Smooth muscle cell of the umbilical artery (primary cell): Measurements from ENCODE around the gene DNAI4. TPM values are rescaled to one million over a fixed set of nuclear protein-coding genes. Genes with fewer than 3 reads are reported as not detected.

Experiments used
- total RNA-seq: library from RNA; depleted of rRNA; stranded (reverse); fragments of >200 nt; gene quantifications from 2 replicates; pipeline ENCODE4 v1.2.3, GENCODE V29; 2014

The DNAI4 gene, protein sequence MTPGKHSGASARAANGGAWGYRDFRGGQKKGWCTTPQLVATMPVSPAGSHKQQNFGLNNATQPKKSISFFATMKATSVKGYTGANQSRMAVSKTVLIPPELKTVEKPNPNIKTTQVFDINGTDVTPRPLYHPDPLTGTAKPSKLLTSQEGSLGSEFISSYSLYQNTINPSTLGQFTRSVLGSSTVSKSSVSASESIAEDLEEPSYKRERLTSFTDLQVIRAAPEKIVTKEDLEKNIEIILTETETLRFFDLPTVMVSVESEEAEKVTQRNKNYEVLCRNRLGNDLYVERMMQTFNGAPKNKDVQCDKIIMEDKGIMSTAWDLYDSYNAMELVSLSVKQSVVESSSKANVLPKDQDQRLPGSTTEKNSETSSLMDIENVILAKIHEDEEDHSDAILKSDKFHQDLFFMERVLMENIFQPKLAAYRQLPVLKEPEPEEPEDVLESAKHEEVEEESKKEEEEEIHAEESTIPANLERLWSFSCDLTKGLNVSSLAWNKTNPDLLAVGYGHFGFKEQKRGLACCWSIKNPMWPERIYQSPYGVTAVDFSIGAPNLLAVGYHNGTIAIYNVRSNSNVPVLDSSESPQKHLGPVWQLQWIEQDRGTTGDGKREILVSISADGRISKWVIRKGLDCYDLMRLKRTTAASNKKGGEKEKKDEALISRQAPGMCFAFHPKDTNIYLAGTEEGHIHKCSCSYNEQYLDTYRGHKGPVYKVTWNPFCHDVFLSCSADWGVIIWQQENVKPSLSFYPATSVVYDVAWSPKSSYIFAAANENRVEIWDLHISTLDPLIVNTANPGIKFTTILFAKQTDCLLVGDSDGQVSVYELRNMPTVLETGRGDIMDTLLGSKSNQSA
- total RNA-seq, result 5.6 and 9.2 TPM in 2 replicates

DNA sequence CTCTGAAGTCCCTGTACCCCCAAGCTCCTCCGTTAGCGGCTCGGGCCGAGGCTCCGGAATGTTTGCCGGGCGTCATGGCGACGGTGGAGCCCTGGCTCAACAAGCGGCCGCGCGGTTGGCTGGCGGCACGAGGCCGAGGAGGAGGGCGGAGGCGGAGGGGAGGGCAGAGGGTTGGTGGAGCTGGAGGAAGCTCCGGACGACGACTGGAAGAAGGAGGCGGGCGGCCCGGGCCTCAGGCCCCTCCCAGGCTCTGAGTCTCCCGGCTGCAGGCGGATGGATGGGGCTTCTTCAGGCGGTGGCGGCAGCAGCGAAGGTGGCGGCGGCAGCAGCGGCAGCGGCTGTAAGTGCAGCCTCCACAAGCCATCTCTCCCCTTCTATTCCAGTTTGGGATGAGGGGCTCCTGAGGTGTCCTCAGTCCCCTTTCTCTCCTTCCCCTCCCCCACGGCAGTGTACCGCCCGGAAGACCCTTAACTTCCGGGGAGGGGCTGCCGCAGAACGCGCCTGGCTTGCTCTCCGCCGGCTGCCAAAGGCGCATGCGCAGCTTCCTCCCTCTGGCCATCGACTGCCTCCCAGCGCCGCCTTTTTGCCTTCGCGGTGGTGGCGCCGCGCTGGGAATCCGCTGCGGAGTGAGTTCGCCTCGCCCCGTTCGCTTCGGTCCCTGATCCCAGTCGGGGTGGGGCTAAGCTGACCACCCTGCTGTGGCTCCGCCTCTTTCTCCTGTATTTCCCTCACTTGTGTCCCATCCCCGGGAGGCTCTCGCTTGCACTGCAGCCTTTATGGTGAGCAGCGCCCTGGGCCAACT, at the start of gene DNAI4, which contains the start of gene MIER1:
DNAI4 (minus strand) TSS at position 101 of the 802 bp plus-strand sequence; CDS start at position 76, 25 bp downstream.
MIER1 (plus strand) TSS at position 235 of the 802 bp plus-strand sequence; CDS start at position 274, 39 bp downstream.

Other genes starting within 250 kb of the DNAI4 start
- gene DYNLT5, start 172.4 kb downstream of the DNAI4 start, total RNA-seq, result 0.14 and 0.30 TPM in 2 replicates
- gene INSL5, start 123.6 kb downstream of the DNAI4 start, total RNA-seq, result not detected in 2 replicates
- 24.1 and 32.7 TPM in 2 replicates for gene MIER1, start 134 bp upstream of the DNAI4 start, total RNA-seq
- gene SLC35D1, start 129.3 kb upstream of the DNAI4 start, total RNA-seq, result 31.8 and 40.1 TPM in 2 replicates
- gene C1orf141, start 210.1 kb upstream of the DNAI4 start, total RNA-seq, result not detected in 2 replicates
- gene IL23R, start 241.6 kb upstream of the DNAI4 start, total RNA-seq, result not detected in 2 replicates